HG03460 (cell line): Measurements from ENCODE around the gene OR8B2.
"Not testable (repeated sequence)": the region's sequence is repeated elsewhere in the genome, so short reads cannot be mapped to it uniquely, and the experiment has no call there.

ENCODE experiments used
- ATAC-seq: cut with Tn5 transposase; IDR thresholded peaks from one replicate; pipeline ENCODE4 v1.9.1; 2021; ENCODE audit not compliant: unreplicated experiment

The OR8B2 gene, protein sequence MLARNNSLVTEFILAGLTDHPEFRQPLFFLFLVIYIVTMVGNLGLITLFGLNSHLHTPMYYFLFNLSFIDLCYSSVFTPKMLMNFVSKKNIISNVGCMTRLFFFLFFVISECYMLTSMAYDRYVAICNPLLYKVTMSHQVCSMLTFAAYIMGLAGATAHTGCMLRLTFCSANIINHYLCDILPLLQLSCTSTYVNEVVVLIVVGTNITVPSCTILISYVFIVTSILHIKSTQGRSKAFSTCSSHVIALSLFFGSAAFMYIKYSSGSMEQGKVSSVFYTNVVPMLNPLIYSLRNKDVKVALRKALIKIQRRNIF

GRCh38 chr11:124384399-124384798, at the start of gene OR8B2:
TSS of gene OR8B2 (minus strand) at chr11:124384499. CDS start at chr11:124383343, 1,156 bp downstream.
- ATAC-seq = no peak

DNA sequence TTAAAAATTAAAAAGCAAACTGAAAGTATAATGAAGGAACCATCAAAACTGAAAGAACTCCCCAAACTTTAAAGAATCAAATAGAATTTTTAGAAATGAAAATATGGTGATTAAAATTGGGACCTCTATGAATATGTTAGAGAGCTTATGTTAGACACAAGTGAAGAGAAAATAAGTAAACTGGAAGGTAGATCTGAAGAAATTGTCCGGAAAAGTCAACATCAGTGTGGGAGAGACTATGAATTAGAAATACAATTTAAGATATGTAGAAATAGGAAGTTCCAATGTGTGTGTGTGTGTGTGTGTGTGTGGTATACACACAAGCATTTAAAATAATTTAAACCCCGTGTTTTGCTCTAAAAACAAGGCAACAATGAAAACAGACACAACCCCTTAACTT, 45.3 kb upstream of the OR8B2 start:
- ATAC-seq = no peak

GRCh38 chr11:124424384-124424921, 40.2 kb upstream of the OR8B2 start, which contains the start of gene OR8B4:
TSS of gene OR8B4 (minus strand) at chr11:124424871. CDS start at chr11:124424871, 0 bp downstream.
- no peak for ATAC-seq

DNA sequence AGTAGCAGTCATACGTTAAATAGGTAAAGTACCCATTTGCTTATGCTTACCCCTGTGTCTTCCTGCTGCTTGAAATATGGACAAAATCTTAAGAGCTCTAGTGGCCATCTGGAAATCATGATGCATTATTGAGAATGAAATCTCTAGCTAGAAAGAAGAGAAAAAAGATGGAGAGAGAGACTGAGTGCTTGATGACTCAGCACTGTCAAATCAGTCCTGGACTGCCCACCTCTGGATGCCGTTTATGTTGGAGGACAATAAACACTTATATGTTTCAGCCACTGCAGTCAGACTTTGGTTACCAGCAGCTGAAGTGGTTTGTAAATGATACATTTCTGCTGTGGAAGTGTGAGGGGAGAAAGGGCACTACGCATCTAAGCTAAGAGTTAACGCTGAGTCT, 36.7 kb upstream of the OR8B2 start:
- ATAC-seq = no peak

DNA sequence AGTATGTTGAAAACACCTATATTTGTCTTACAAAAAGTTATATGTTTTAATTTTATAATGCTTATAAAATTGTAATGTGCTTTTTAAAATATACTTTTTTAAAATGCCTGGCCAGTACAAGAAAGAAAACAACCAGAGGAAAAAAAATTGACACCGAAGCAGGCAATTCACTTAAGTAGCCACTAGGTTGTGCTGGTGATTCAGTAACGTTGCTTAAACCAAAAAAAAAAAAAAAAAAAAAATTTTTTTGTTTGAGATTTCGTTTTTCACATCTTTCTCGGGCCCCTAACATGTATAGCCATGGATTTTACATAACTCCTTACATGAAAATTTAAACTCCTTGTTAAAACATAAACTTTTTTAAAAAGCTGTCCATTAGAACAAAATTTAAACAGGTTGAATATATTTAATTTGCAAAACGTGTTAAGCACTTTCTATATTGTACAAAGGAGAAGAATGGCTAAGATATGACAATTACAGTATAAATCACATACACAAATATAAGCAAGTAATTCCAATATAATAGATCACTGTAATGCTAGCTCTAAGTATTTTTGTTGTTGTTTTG, 31.1 kb upstream of the OR8B2 start:
- ATAC-seq = no peak

GRCh38 chr11:124409906-124410305, 25.6 kb upstream of the OR8B2 start:
- no peak for ATAC-seq

GRCh38 chr11:124405581-124405980, 21.3 kb upstream of the OR8B2 start:
- ATAC-seq = no peak

GRCh38 chr11:124403186-124403585, 18.9 kb upstream of the OR8B2 start:
- ATAC-seq = not testable (repeated sequence)

DNA sequence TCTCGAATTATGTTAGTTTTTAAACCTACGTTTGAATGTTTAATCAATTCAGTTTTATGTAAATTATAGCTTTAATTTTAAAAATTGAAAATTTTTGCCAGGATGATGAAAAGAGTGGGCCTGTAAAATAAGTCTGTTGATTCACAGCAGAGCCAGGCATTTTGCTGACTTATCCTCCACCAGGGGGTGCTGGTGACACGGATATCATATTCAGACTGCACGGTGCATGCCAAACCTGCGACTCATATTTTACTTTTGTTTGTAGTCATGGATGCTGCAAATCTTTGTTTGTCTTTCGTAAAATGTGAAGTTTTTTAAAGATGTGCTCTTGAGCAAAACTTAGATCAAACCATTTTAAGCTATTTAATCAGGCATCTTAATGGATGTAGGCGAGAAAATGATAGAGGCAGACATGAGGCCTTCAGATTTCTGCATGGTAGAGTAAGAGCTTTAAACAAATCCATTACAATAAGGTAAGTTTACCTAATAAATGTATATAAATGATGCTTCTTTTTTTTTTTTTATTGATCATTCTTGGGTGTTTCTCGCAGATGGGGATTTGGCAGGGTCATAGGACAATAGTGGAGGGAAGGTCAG, 18.1 kb upstream of the OR8B2 start:
- ATAC-seq = peak; percentile 95

- no peak for ATAC-seq
These were observed 14.6 kb upstream of the OR8B2 start, which contains the start of gene OR8B3 for GRCh38 chr11:124398924-124399323. TSS of gene OR8B3 (minus strand) at chr11:124399024. CDS start at chr11:124397351, 1,673 bp downstream.

DNA sequence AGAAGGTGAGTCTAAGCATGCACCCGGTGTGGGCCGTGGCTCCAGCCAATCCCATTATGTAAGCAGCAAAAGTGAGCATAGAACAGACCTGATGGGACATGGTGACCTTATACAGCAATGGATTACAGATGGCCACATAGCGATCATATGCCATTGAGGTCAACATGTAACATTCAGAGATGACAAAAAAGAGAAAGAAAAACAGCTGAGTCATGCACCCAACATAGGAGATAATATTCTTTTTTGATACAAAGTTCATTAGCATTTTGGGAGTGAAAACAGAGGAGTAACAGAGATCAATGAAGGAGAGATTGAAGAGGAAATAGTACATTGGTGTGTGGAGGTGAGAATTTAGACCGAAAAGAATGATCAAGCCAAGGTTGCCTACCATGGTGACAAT, 12.5 kb upstream of the OR8B2 start:
- not testable (repeated sequence) for ATAC-seq

DNA sequence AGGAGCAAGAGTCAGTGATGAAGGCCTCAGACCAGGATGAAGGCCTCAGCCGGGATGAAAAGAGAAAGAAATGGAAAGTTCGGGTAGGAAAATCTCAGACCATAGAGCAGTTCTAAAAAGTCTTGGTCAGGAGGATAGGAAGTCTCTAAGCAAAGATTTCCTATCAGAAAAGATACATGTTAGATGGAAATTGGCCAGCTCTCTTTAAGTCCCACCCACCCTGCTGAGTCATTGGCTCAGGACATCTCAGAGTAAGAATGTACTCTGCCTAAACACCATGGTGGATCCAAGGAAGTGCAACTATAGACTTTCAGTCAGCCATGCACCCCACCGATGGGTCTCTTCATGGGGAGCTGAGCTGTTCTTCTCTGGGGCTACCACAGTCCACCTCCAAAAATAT, 10.1 kb upstream of the OR8B2 start:
- ATAC-seq = no peak

GRCh38 chr11:124382857-124383256, 1.4 kb downstream of the OR8B2 start:
- ATAC-seq = not testable (repeated sequence)

DNA sequence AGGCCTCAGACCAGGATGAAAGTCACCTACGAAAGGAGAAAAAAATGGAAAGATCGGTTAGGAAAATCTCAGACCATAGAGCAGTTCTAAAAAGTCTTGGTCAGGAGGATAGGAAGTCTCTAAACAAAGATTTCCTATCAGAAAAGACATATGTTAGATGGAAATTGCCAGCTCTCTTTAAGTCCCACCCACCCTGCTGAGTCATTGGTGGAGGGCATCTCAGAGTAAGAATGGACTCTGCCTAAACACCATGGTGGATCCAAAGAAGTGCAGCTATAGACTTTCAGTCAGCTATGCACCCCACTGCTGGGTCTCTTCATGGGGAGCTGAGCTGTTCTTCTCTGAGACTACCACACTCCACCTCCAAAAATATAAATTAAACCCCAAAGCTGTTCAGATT, 3.7 kb downstream of the OR8B2 start:
- ATAC-seq = no peak

DNA sequence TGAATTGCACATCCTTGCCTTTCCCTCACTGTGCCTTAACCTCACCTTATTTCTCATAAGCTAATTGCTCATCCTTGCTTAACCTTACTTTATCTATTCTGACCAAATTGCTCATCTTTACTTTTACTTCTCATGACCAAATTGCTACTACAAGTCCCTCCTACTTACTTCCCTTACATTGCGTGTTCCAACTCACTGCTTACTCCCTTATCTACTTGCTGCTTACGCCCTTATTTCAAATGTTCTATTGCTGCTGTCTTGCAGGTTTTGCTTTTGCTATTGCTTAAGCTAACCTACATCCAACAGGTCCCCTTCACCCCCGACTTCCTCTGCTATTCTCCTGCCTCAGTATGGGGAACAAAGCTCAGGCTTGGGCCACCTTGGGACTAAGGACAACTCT, 8.0 kb downstream of the OR8B2 start:
- no peak for ATAC-seq

GRCh38 chr11:124359566-124359965, 24.7 kb downstream of the OR8B2 start:
- ATAC-seq = no peak

DNA sequence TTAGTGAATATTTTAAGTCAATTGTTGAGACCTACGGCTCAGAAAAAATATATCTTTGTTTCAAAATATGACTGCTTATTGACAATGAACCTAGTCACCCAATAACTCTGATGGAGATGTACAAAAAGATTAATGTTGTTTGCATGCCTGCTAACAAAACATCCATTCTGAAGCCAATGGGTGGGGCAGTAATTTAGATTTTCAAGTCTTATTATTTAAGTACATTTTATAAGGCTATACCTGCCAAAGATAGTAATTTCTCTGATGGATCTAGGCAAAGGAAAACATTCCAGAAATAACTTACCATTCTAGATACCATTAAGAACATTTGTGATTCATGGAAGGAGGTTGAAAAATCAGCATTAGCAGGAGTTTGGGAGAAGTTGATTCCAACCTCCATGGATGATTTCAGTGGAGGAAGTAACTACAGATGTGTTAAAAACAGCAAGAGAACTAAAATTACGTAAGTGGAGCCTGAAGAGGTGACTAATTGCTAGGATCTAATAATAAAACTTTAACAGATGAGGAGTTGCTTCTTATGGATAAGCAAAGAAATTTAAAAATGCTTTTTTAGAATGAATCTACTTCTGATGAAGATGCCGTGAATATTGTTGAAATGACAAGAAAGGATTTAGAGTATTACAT, 37.9 kb downstream of the OR8B2 start:
- ATAC-seq = no peak

DNA sequence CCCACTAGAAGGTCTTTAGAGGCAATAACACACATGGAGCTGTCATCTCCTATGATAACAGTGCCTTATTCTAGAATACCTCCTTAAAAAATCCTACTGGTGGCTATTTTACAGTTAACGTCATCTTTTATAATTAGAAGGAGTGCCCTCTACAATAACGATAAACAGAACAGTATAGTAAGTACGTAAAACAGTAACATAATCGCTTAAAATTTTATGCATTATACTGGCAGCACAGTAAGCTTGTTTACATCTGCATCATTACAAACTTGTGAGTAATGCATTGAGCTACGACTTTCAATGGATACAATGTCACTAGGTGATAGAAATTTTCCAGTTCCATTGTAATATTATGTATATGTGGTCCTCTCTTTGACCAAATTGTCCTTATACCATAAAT, 40.0 kb downstream of the OR8B2 start:
- no peak for ATAC-seq

- ATAC-seq = no peak
These were observed 44.2 kb downstream of the OR8B2 start for GRCh38 chr11:124340142-124340447.

DNA sequence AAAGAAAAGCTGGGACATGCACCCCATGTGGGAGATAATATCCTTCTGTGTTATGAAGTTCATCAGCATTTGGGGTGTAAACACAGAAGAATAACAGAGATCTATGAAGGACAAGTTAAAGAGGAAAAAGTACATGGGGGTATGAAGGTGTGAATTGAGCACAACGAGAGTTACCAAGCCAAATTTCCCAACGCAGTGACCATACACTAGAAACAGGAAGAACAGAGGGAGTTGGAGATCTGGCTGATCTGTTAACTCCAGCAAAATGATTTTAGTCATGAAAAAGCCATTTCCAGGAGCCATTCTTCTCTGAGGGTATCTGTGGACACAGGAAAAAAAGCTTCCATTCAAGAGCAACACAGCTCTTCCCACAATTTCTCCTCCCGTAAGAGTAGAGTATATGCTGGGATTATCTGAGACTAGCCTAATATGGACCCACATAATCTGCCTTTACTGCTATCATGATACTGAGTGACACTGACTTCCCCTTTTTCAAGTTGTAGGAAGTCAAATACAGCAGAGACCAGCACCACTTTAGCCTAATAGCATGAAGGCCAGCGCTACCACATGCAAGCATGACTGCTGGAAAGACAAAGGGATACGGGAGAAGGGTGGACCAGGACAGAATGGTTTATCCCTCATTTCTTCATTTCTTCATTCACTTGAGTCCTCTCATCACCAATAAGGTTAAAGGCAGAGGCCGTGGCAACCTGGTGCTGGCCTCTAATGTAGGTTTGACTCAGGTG, 44.7 kb downstream of the OR8B2 start:
- ATAC-seq = no peak
